Measurements from ENCODE around the gene PPP1R10.
A peak's percentile ranks its signal among the peaks of the same experiment; 100 is the strongest.

The PPP1R10 gene

DNA sequence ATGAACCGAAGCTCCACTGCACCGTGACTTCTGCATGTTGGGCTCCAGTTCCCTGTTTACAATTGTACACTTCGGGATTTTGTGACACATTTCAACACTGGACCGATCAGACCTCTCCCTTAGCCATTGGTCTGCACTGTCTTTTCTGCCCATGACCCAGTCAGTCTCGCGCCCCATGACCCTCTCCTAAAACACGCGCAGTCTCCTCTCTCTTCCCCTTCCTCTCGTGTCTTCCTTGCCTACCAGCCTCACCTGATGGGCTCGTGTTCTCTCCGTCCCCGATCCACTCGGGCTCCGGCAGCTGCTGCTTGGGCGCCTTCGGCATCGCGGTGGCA, 46.3 kb downstream of the PPP1R10 start:
- peak overlapping the region; percentile 88 for H3K4me3 ChIP-seq (ENCODE audit: low read depth, low read length)
- no peak for TF ChIP-seq CTCF (IDR thresholded peaks at IDR 0.05; ENCODE audit: low read depth, low read length)
- DNase-seq (ENCODE audit: low read depth, low spot score): peak; percentile 0
- in situ Hi-C loops (cut with HindIII; ENCODE audit: low sequenced_read_pairs): no loop called here

DNA sequence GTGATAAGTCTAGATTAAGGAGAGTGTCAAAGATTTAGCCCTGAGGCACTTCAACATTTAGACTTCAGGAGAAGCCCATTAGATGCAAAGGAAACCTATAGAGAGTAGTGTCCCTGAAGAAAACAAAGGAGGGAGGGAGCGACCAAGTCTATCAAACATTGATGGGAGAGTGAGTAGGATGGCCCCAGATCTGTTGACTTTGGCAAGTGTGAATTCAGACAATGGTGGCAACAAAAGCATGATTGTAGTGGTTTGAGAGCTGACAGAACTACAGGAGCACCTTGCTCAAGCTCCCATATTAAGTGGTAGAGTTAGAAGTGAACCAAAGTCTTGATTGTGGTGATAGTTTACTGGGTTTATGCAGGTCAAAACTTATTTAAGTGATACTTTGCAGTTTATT, 46.8 kb downstream of the PPP1R10 start:
- no peak for TF ChIP-seq CTCF (IDR thresholded peaks at IDR 0.05; ENCODE audit: low read depth, low read length)
- H3K4me3 ChIP-seq (ENCODE audit: low read depth, low read length): peak overlapping the region; percentile 88
- no peak for DNase-seq (ENCODE audit: low read depth, low spot score)
- in situ Hi-C loops (cut with HindIII; ENCODE audit: low sequenced_read_pairs): no loop called here

- DNase-seq (ENCODE audit: low read depth, low spot score): no peak
- TF ChIP-seq CTCF (IDR thresholded peaks at IDR 0.05; ENCODE audit: low read depth, low read length): no peak
- in situ Hi-C loops (cut with HindIII; ENCODE audit: low sequenced_read_pairs): no loop called here
- H3K4me3 ChIP-seq (ENCODE audit: low read depth, low read length): no peak overlapping the region
Measured at GRCh38 chr6:30568245-30568644, 48.8 kb downstream of the PPP1R10 start.

GRCh38 chr6:30565772-30566171, 51.3 kb downstream of the PPP1R10 start:
- H3K4me3 ChIP-seq (ENCODE audit: low read depth, low read length): no peak overlapping the region
- in situ Hi-C loops (cut with HindIII; ENCODE audit: low sequenced_read_pairs): no loop called here
- no peak for TF ChIP-seq CTCF (IDR thresholded peaks at IDR 0.05; ENCODE audit: low read depth, low read length)
- no peak for DNase-seq (ENCODE audit: low read depth, low spot score)

- DNase-seq (ENCODE audit: low read depth, low spot score): no peak
- no peak for TF ChIP-seq CTCF (IDR thresholded peaks at IDR 0.05; ENCODE audit: low read depth, low read length)
- H3K4me3 ChIP-seq (ENCODE audit: low read depth, low read length): no peak overlapping the region
- in situ Hi-C loops (cut with HindIII; ENCODE audit: low sequenced_read_pairs): no loop called here
Measured at GRCh38 chr6:30564114-30564513, 52.9 kb downstream of the PPP1R10 start.

GRCh38 chr6:30562470-30563425, 54.3 kb downstream of the PPP1R10 start:
- in situ Hi-C loops (cut with HindIII; ENCODE audit: low sequenced_read_pairs): no loop called here
- no peak overlapping the region for H3K4me3 ChIP-seq (ENCODE audit: low read depth, low read length)
- no peak for TF ChIP-seq CTCF (IDR thresholded peaks at IDR 0.05; ENCODE audit: low read depth, low read length)
- no peak for DNase-seq (ENCODE audit: low read depth, low spot score)
